Measurements from ENCODE around the gene GPR153. TPM values are rescaled to one million over a fixed set of nuclear protein-coding genes. Genes with fewer than 3 reads are reported as not detected.

Gene GPR153
- total and polyA plus RNA-seq, 12 donors, result 1.8 to 8.5 (median 3.6) TPM

- TF ChIP-seq, protein P1, sequence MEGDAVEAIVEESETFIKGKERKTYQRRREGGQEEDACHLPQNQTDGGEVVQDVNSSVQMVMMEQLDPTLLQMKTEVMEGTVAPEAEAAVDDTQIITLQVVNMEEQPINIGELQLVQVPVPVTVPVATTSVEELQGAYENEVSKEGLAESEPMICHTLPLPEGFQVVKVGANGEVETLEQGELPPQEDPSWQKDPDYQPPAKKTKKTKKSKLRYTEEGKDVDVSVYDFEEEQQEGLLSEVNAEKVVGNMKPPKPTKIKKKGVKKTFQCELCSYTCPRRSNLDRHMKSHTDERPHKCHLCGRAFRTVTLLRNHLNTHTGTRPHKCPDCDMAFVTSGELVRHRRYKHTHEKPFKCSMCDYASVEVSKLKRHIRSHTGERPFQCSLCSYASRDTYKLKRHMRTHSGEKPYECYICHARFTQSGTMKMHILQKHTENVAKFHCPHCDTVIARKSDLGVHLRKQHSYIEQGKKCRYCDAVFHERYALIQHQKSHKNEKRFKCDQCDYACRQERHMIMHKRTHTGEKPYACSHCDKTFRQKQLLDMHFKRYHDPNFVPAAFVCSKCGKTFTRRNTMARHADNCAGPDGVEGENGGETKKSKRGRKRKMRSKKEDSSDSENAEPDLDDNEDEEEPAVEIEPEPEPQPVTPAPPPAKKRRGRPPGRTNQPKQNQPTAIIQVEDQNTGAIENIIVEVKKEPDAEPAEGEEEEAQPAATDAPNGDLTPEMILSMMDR (IDR thresholded peaks at IDR 0.05), result no peak
- ATAC-seq, result no peak
- no peaks in the 10 kb centered on the region for H3K36me3 ChIP-seq
- H3K9me3 ChIP-seq, result no peaks in the 10 kb centered on the region
- intact Hi-C loops (cut with DNase I), result no loop called here
- DNase-seq, result no peak
- H3K4me3 ChIP-seq, result no peak overlapping the region
- no peaks in the 10 kb centered on the region for H3K4me1 ChIP-seq
- 90 to 94% methylated on average over 32 of the region's 32 CpGs for WGBS, 2 donors
- H3K27ac ChIP-seq, result no peak overlapping the region
- H3K27me3 ChIP-seq, result no peaks in the 10 kb centered on the region
Measured at GRCh38 chr1:6300342-6301048, 39.6 kb upstream of the GPR153 start.

GRCh38 chr1:6299557-6300165 is 38.8 kb upstream of the GPR153 start:
- TF ChIP-seq, protein P1 (IDR thresholded peaks at IDR 0.05), result no peak
- Histone ChIP-seq H3K4me3 (no peak overlapping the region), H3K36me3 (peaks cover 0 to 2% (median 0%) of the 10 kb centered on the region in 9 donors), H3K4me1 (no peaks in the 10 kb centered on the region), H3K9me3 (no peaks in the 10 kb centered on the region), H3K27me3 (no peaks in the 10 kb centered on the region), H3K27ac (no peak overlapping the region)
- DNase-seq, result no peak
- ATAC-seq, result no peak
- intact Hi-C loops (cut with DNase I), result no loop called here
- WGBS, 2 donors, result 92 to 93% methylated on average over 15 of the region's 15 CpGs

GRCh38 chr1:6298940-6299465 is 38.1 kb upstream of the GPR153 start:
- no peak for DNase-seq
- Histone ChIP-seq H3K27ac (no peak overlapping the region), H3K9me3 (no peaks in the 10 kb centered on the region), H3K4me3 (no peak overlapping the region), H3K27me3 (no peaks in the 10 kb centered on the region), H3K36me3 (peaks cover 0 to 7% (median 0%) of the 10 kb centered on the region in 9 donors), H3K4me1 (no peaks in the 10 kb centered on the region)
- no peak for ATAC-seq
- 96% methylated on average over 8 of the region's 8 CpGs for WGBS, 2 donors
- TF ChIP-seq, protein P1 (IDR thresholded peaks at IDR 0.05), result no peak
- intact Hi-C loops (cut with DNase I), result no loop called here

- Histone ChIP-seq H3K4me3 (no peak overlapping the region), H3K27me3 (no peaks in the 10 kb centered on the region), H3K9me3 (no peaks in the 10 kb centered on the region), H3K36me3 (peaks cover 0 to 10% (median 0%) of the 10 kb centered on the region in 9 donors), H3K4me1 (no peaks in the 10 kb centered on the region), H3K27ac (no peak overlapping the region)
- WGBS, 2 donors, result 86 to 94% methylated on average over 8 of the region's 8 CpGs
- ATAC-seq (no peak), DNase-seq (no peak)
- intact Hi-C loops (cut with DNase I), result no loop called here
- TF ChIP-seq, protein P1 (IDR thresholded peaks at IDR 0.05), result no peak
Measured at GRCh38 chr1:6298530-6298929, 37.6 kb upstream of the GPR153 start.
